HCT116 (cell line): Measurements from ENCODE around the gene CNTN4.

Source experiments
- CTCF ChIP-seq, 3 experiments: fragments of 200-600 bp in 1 of 3; sonication (generic) in 1 of 3; IDR thresholded peaks in 2 of 3; conservative IDR thresholded peaks in 1 of 3; 2 replicates each; pipeline ENCODE4 v1.5.1; 2012 to 2017; ENCODE audit warnings: low read depth in 2 of 3, low read length in 2 of 3, antibody characterized with exemption in 1 of 3, borderline replicate concordance in 1 of 3, control low read depth in 1 of 3, mild to moderate bottlenecking in 1 of 3, mixed read lengths in 1 of 3, mixed run types in 1 of 3, moderate library complexity in 1 of 3; ENCODE audit not compliant: insufficient read depth in 1 of 3
- EZH2phosphoT487 ChIP-seq: fragments of 200-600 bp; IDR thresholded peaks from 2 replicates; pipeline ENCODE4 v1.6.1; 2018; ENCODE audit warnings: antibody characterized with exemption, borderline replicate concordance
- POLR2A ChIP-seq: IDR thresholded peaks from 2 replicates; pipeline ENCODE4 v1.7.0; 2011; ENCODE audit warnings: borderline replicate concordance; ENCODE audit not compliant: insufficient read depth, insufficient read length; ENCODE audit errors: extremely low read depth
- REST ChIP-seq: IDR thresholded peaks from 2 replicates; pipeline ENCODE4 v1.6.1; 2012; ENCODE audit warnings: low read depth

DNA sequence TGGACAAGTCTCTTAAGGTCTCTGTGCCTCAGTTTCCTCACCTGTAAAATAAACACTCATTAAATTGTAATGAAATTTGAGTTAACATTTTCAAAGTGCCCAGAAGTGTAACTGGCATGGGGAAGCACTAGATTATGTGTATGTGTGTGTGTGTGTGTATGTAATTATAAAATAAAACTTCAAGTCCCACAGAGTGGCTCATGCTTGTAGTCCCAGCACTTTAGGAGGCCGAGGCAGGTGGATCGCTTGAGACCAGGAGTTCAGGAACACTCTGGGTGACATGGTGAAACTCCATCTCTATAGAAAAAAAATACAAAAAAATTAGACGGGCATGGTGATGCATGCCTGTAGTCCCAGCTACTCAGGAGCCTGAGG lies 608.2 kb downstream of the CNTN4 start:
- TF ChIP-seq EZH2phosphoT487 (no peak), CTCF (IDR thresholded peaks at IDR 0.05 in 2 of 3, conservative IDR thresholded peaks at IDR 0.05 in 1 of 3; ENCODE audit: borderline replicate concordance in 1 of 3, insufficient read depth in 1 of 3, low read depth in 2 of 3, low read length in 2 of 3) (no peak), POLR2A (no peak), REST (no peak)
